ENCODE measurements around the gene PARD6A. TPM values are rescaled to one million over a fixed set of nuclear protein-coding genes. Genes with fewer than 3 reads are reported as not detected.

The PARD6A gene
- total RNA-seq, 2 experiments from 2014 or later = 6.3 to 7.2 TPM

DNA sequence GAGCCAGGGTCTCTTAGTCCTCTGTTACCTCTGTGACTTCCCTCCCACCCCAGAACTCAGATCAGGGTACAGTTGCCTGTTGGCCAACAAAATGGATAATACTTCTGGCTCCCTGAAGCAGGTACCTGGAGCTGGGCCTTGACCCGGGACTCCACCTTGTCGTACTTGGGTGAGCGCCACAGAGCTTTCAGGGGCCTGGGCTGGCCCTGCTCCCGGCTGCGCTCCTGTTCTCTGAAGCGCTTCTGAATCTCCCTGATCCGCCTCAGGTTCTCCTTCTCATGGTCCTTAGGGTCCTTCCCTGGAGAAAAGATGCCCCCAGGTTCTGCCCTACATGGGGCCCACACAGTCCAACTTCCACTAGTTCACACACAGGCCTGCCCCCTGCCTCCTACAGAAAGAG lies 4.1 kb downstream of the PARD6A start:
- peak overlapping the region; percentile 15 for H3K4me3 Mint-ChIP-seq
- peaks cover 19% of the 10 kb centered on the region for H3K4me1 Mint-ChIP-seq (ENCODE audit: low read depth)
- H3K27ac Mint-ChIP-seq = no peak overlapping the region
- no peaks in the 10 kb centered on the region for H3K27me3 Mint-ChIP-seq
- DNase-seq (no peak), ATAC-seq (no peak)
- intact Hi-C loops (cut with micrococcal nuclease) = loop anchor here (10.0 kb wide), 1 partner anchor 270 kb away; the partner anchor contains the start of genes CTRL and PSMB10
- ChIA-PET POLR2A (interaction anchor here (0.5 to 3.4 kb wide), 4 partner anchors 12 to 102 kb away, joined by 3 to 14 read pairs (median 4); partner anchors contain the start of gene CARMIL2), CTCF (interaction anchor here (0.6 to 14.7 kb wide), 7 partner anchors 20 to 184 kb away, joined by 3 to 154 read pairs (median 4); partner anchors contain the start of genes ATP6V0D1, CARMIL2, CTCF and RIPOR1)
- peaks cover 3% of the 10 kb centered on the region for H3K36me3 Mint-ChIP-seq (ENCODE audit: low read depth)
- TF ChIP-seq CTCF (IDR thresholded peaks at IDR 0.05) = no peak
- H3K9me3 Mint-ChIP-seq = no peaks in the 10 kb centered on the region

- intact Hi-C loops (cut with micrococcal nuclease) = loop anchor here (10.0 kb wide), 1 partner anchor 269 kb away; the partner anchor contains the start of genes CTRL and PSMB10
- POLR2A ChIA-PET = interaction anchor here (0.5 to 3.4 kb wide), 5 partner anchors 13 to 128 kb away, joined by 3 to 14 read pairs (median 4); partner anchors contain the start of gene CARMIL2
- no peak for TF ChIP-seq CTCF (IDR thresholded peaks at IDR 0.05)
Measured at GRCh38 chr16:67665598-67665997, 4.8 kb downstream of the PARD6A start.

GRCh38 chr16:67666032-67666551 lies 5.3 kb downstream of the PARD6A start:
- H3K27ac Mint-ChIP-seq = peak overlapping the region; percentile 55
- no peaks in the 10 kb centered on the region for H3K27me3 Mint-ChIP-seq
- TF ChIP-seq CTCF (IDR thresholded peaks at IDR 0.05) = no peak
- ChIA-PET CTCF (interaction anchor here (1.0 to 14.7 kb wide), 9 partner anchors 21 to 185 kb away, joined by 3 to 154 read pairs (median 17); partner anchors contain the start of genes ATP6V0D1, CARMIL2 and CTCF), POLR2A (interaction anchor here (1.3 to 3.4 kb wide), 3 partner anchors 17 to 129 kb away, joined by 4 to 14 read pairs (median 5); partner anchors contain the start of gene CARMIL2)
- H3K36me3 Mint-ChIP-seq (ENCODE audit: low read depth) = peaks cover 3% of the 10 kb centered on the region
- ATAC-seq (peak; percentile 12), DNase-seq (peak; percentile 33)
- intact Hi-C loops (cut with micrococcal nuclease) = loop anchor here (10.0 kb wide), 1 partner anchor 269 kb away; the partner anchor contains the start of genes CTRL and PSMB10
- peaks cover 19% of the 10 kb centered on the region for H3K4me1 Mint-ChIP-seq (ENCODE audit: low read depth)
- H3K4me3 Mint-ChIP-seq = peak overlapping the region; percentile 80
- H3K9me3 Mint-ChIP-seq = no peaks in the 10 kb centered on the region

More at GRCh38 chr16:67665598-67665997, 4.8 kb downstream of the PARD6A start:
- H3K36me3 Mint-ChIP-seq (ENCODE audit: low read depth) = peaks cover 3% of the 10 kb centered on the region
- no peaks in the 10 kb centered on the region for H3K9me3 Mint-ChIP-seq
- no peaks in the 10 kb centered on the region for H3K27me3 Mint-ChIP-seq
- DNase-seq = no peak
- H3K4me3 Mint-ChIP-seq = peak overlapping the region; percentile 76
- H3K27ac Mint-ChIP-seq = no peak overlapping the region
- CTCF ChIA-PET = interaction anchor here (0.7 to 14.7 kb wide), 6 partner anchors 21 to 151 kb away, joined by 3 to 154 read pairs (median 14); partner anchors contain the start of genes CARMIL2 and CTCF
- no peak for ATAC-seq
- H3K4me1 Mint-ChIP-seq (ENCODE audit: low read depth) = peaks cover 19% of the 10 kb centered on the region

- Mint-ChIP-seq H3K36me3 (ENCODE audit: low read depth) (peaks cover 3% of the 10 kb centered on the region), H3K4me1 (ENCODE audit: low read depth) (peaks cover 13% of the 10 kb centered on the region), H3K27ac (peak within 1 kb of the TSS; percentile 73), H3K9me3 (no peaks in the 10 kb centered on the region), H3K27me3 (no peaks in the 10 kb centered on the region), H3K4me3 (peak within 1 kb of the TSS; percentile 80)
- DNase-seq = peak; percentile 87
- no peak for TF ChIP-seq CTCF (IDR thresholded peaks at IDR 0.05)
- ChIA-PET CTCF (interaction anchor here (0.6 to 14.7 kb wide), 25 partner anchors 8 to 274 kb away, joined by 3 to 154 read pairs (median 4); partner anchors contain the start of genes ATP6V0D1, CARMIL2, CTCF and GFOD2), POLR2A (interaction anchor here (1.0 to 3.4 kb wide), 5 partner anchors 13 to 129 kb away, joined by 3 to 14 read pairs (median 5); partner anchors contain the start of genes CARMIL2 and CTCF)
- intact Hi-C loops (cut with micrococcal nuclease) = loop anchor here (10.0 kb wide), 1 partner anchor 268 kb away; the partner anchor contains the start of genes CTRL and PSMB10
- ATAC-seq = peak; percentile 68
Measured at GRCh38 chr16:67666559-67667452, 6.0 kb downstream of the PARD6A start, which contains the start of the genes C16orf86 and ENKD1. Gene C16orf86, plus strand, starts transcription at chr16:67666814. Its CDS starts 157 bp downstream, at chr16:67666971. Gene ENKD1, minus strand, starts transcription at chr16:67666750. Its CDS starts 308 bp downstream, at chr16:67666442.
